ENCODE data around the gene KANTR.
"Not testable (repeated sequence)": the region's sequence is repeated elsewhere in the genome, so short reads cannot be mapped to it uniquely, and the experiment has no call there.

KANTR gene

GRCh38 chrX:53133400-53133799 lies 39.5 kb downstream of the KANTR start:
- DNase-seq = no peak

GRCh38 chrX:53135581-53135980 lies 41.6 kb downstream of the KANTR start:
- no peak for DNase-seq

GRCh38 chrX:53153581-53153980 lies 59.6 kb downstream of the KANTR start:
- no peak for DNase-seq

- no peak for DNase-seq
Observed at GRCh38 chrX:53155512-53156206, 61.7 kb downstream of the KANTR start.

- no peak for DNase-seq
Observed at GRCh38 chrX:53156207-53156596, 62.3 kb downstream of the KANTR start.

- DNase-seq = no peak
Observed at GRCh38 chrX:53159184-53159583, 65.2 kb downstream of the KANTR start.

- no peak for DNase-seq
Observed at GRCh38 chrX:53160297-53160983, 66.5 kb downstream of the KANTR start.

GRCh38 chrX:53163436-53163835 lies 69.5 kb downstream of the KANTR start:
- no peak for DNase-seq

GRCh38 chrX:53164566-53164965 lies 70.6 kb downstream of the KANTR start:
- DNase-seq = not testable (repeated sequence)

- no peak for DNase-seq
Observed at GRCh38 chrX:53166103-53166502, 72.2 kb downstream of the KANTR start.

- DNase-seq = no peak
Observed at GRCh38 chrX:53171356-53171755, 77.4 kb downstream of the KANTR start.

Data from CD4-positive, alpha-beta T cell treated with Interleukin-17A for 1 hour (primary cell).